Stimulated activated CD4-positive, alpha-beta T cell treated with anti-CD3 and anti-CD28 coated beads, Interleukin-1b, Interleukin-23, amount 100 ng/mL, for 1 hour (primary cell): ENCODE measurements around the gene STOML2.

Experiments used
- DNase-seq, 2 donors: peaks; one replicate each; pipeline ENCODE4 v3.0.0-alpha.2; 2020; ENCODE audit warnings: low read depth in 2 of 2

Gene STOML2

GRCh38 chr9:35107297-35108290, 4.7 kb upstream of the STOML2 start:
- DNase-seq, result no peak

- DNase-seq, result no peak
These were observed 3.4 kb upstream of the STOML2 start for GRCh38 chr9:35106343-35106730.

GRCh38 chr9:35105571-35106342, 2.8 kb upstream of the STOML2 start:
- DNase-seq, result no peak

- DNase-seq, result no peak
These were observed 2.2 kb upstream of the STOML2 start for GRCh38 chr9:35105126-35105525.

- no peak for DNase-seq
These were observed 1.7 kb upstream of the STOML2 start for GRCh38 chr9:35104586-35104985.

GRCh38 chr9:35103660-35104191, 795 bp upstream of the STOML2 start:
- no peak for DNase-seq

- DNase-seq, result no peak
These were observed 514 bp downstream of the STOML2 start for GRCh38 chr9:35102465-35102768.

- DNase-seq, result no peak
These were observed 5.4 kb downstream of the STOML2 start for GRCh38 chr9:35097573-35097972.

- DNase-seq, result peak; percentile 72 to 78
These were observed 6.7 kb downstream of the STOML2 start, which contains the start of gene PIGO for GRCh38 chr9:35096035-35096849. Gene PIGO, minus strand, starts transcription at chr9:35096591. Its CDS starts 1,026 bp downstream, at chr9:35095565.

- DNase-seq, result no peak
These were observed 11.4 kb downstream of the STOML2 start for GRCh38 chr9:35091536-35091935.

GRCh38 chr9:35089434-35089833, 13.5 kb downstream of the STOML2 start:
- DNase-seq, result no peak

- no peak for DNase-seq
These were observed 17.9 kb downstream of the STOML2 start for GRCh38 chr9:35085078-35085477.

GRCh38 chr9:35079426-35080341, 23.2 kb downstream of the STOML2 start, which contains the start of gene FANCG:
Gene FANCG, minus strand, starts transcription at chr9:35079942. Its CDS starts 418 bp downstream, at chr9:35079524.
- DNase-seq, result peak; percentile 47 to 59

GRCh38 chr9:35079041-35079425, 23.9 kb downstream of the STOML2 start:
- no peak for DNase-seq

GRCh38 chr9:35078066-35078465, 24.9 kb downstream of the STOML2 start:
- DNase-seq, result no peak

- no peak for DNase-seq
These were observed 26.1 kb downstream of the STOML2 start for GRCh38 chr9:35076848-35077247.

- no peak for DNase-seq
These were observed 27.6 kb downstream of the STOML2 start for GRCh38 chr9:35075358-35075757.

- DNase-seq, result no peak
These were observed 28.1 kb downstream of the STOML2 start for GRCh38 chr9:35074791-35075190.

GRCh38 chr9:35074141-35074540, 28.8 kb downstream of the STOML2 start:
- DNase-seq, result no peak

- DNase-seq, result no peak
These were observed 29.7 kb downstream of the STOML2 start for GRCh38 chr9:35073279-35073612.
